Thymus (tissue), 11 donors: ENCODE results near the gene ABCC8. TPM values are rescaled to one million over a fixed set of nuclear protein-coding genes. Genes with fewer than 3 reads are reported as not detected.

ENCODE experiments used
- DNase-seq, 9 donors: peaks; one replicate each; pipeline ENCODE4 v3.0.0-alpha.2; 2013; ENCODE audit warnings: low spot score in 9 of 9, low read depth in 6 of 9, missing footprints in 1 of 9
- H3K27ac ChIP-seq, 2 donors: one replicate each; pipeline ENCODE4 v1.5.1; 2013; ENCODE audit warnings: control low read depth in 1 of 2, low read depth in 1 of 2, low read length in 1 of 2, mild to moderate bottlenecking in 1 of 2, moderate library complexity in 1 of 2
- H3K27me3 ChIP-seq, 2 donors: one replicate each; pipeline ENCODE4 v1.5.1; 2013; ENCODE audit warnings: low read length in 1 of 2; ENCODE audit not compliant: control insufficient read depth in 2 of 2, insufficient read depth in 1 of 2
- H3K36me3 ChIP-seq, 2 donors: one replicate each; pipeline ENCODE4 v1.5.1; 2013; ENCODE audit warnings: low read length in 1 of 2, mild to moderate bottlenecking in 1 of 2, moderate library complexity in 1 of 2; ENCODE audit not compliant: control insufficient read depth in 2 of 2, insufficient read depth in 2 of 2
- H3K4me1 ChIP-seq, 2 donors: one replicate each; pipeline ENCODE4 v1.5.1; 2013; ENCODE audit warnings: low read length in 2 of 2; ENCODE audit not compliant: control insufficient read depth in 2 of 2, insufficient read depth in 2 of 2
- H3K4me3 ChIP-seq, 2 donors: one replicate each; pipeline ENCODE4 v1.5.1; 2013; ENCODE audit warnings: low read length in 2 of 2, control low read depth in 1 of 2, mild to moderate bottlenecking in 1 of 2
- H3K9me3 ChIP-seq, 2 donors: one replicate each; pipeline ENCODE4 v1.5.1; 2013; ENCODE audit warnings: low read length in 1 of 2, mild to moderate bottlenecking in 1 of 2; ENCODE audit not compliant: control insufficient read depth in 2 of 2, insufficient read depth in 1 of 2
- WGBS: extraction: QIAGEN DNeasy Blood & Tissue Kit; methylation state at CpG from one replicate; pipeline ENCODE4 v1.1.7; 2013; 5-methylcytosine and 5-hydroxymethylcytosine counted together
- polyA plus RNA-seq: library from polyadenylated mRNA; stranded (reverse); fragments of 200-250 nt; gene quantifications from one replicate; pipeline ENCODE4 v1.2.3, GENCODE V29; 2013
- total RNA-seq: library from RNA; stranded (reverse); fragments of 120-200 nt; gene quantifications from one replicate; pipeline ENCODE4 v1.2.4, GENCODE V29; 2013
- donor health status: healthy.

Gene ABCC8
- total and polyA plus RNA-seq, 2 donors: 0.42 to 0.62 TPM

- H3K27ac ChIP-seq: no peak overlapping the region
- H3K4me1 ChIP-seq: peaks cover 4 to 19% of the 10 kb centered on the region in 2 donors
- peaks cover 0 to 9% of the 10 kb centered on the region in 2 donors for H3K9me3 ChIP-seq
- no peak overlapping the region for H3K4me3 ChIP-seq
- DNase-seq: no peak
- peaks cover 0 to 11% of the 10 kb centered on the region in 2 donors for H3K27me3 ChIP-seq
- 95% methylated on average over 14 of the region's 14 CpGs for WGBS
- no peaks in the 10 kb centered on the region for H3K36me3 ChIP-seq
Observed at GRCh38 chr11:17392872-17393271, 83.8 kb downstream of the ABCC8 start.

- peaks cover 0 to 9% of the 10 kb centered on the region in 2 donors for H3K9me3 ChIP-seq
- H3K27me3 ChIP-seq: peaks cover 0 to 13% of the 10 kb centered on the region in 2 donors
- 52% methylated on average over 3 of the region's 3 CpGs for WGBS
- peaks cover 4 to 19% of the 10 kb centered on the region in 2 donors for H3K4me1 ChIP-seq
- H3K4me3 ChIP-seq: no peak overlapping the region
- H3K27ac ChIP-seq: no peak overlapping the region
- no peaks in the 10 kb centered on the region for H3K36me3 ChIP-seq
- DNase-seq: peak in 1 of 9 donors; percentile 23
Observed at GRCh38 chr11:17391493-17392355, 84.9 kb downstream of the ABCC8 start.

- no peaks in the 10 kb centered on the region for H3K36me3 ChIP-seq
- H3K4me1 ChIP-seq: peaks cover 4 to 19% of the 10 kb centered on the region in 2 donors
- WGBS: 64% methylated on average over 10 of the region's 10 CpGs
- H3K4me3 ChIP-seq: peak overlapping the region in 1 of 2 donors; percentile 73
- H3K27me3 ChIP-seq: peaks cover 0 to 14% of the 10 kb centered on the region in 2 donors
- peaks cover 0 to 9% of the 10 kb centered on the region in 2 donors for H3K9me3 ChIP-seq
- DNase-seq: no peak
- H3K27ac ChIP-seq: no peak overlapping the region
Observed at GRCh38 chr11:17389957-17390649, 86.5 kb downstream of the ABCC8 start.

- Histone ChIP-seq H3K4me3 (peak overlapping the region; percentile 55 to 73), H3K9me3 (peaks cover 0 to 9% of the 10 kb centered on the region in 2 donors), H3K27ac (no peak overlapping the region), H3K4me1 (peaks cover 4 to 19% of the 10 kb centered on the region in 2 donors), H3K27me3 (peaks cover 0 to 14% of the 10 kb centered on the region in 2 donors), H3K36me3 (no peaks in the 10 kb centered on the region)
- DNase-seq: peak; percentile 50 to 84 (median 66)
- 2% methylated on average over 54 of the region's 55 CpGs for WGBS
Observed at GRCh38 chr11:17389211-17389956, 87.3 kb downstream of the ABCC8 start.

- Histone ChIP-seq H3K9me3 (peaks cover 0 to 9% of the 10 kb centered on the region in 2 donors), H3K27ac (no peak within 1 kb of the TSS), H3K36me3 (no peaks in the 10 kb centered on the region), H3K27me3 (peaks cover 0 to 14% of the 10 kb centered on the region in 2 donors), H3K4me1 (peaks cover 4 to 19% of the 10 kb centered on the region in 2 donors), H3K4me3 (peak within 1 kb of the TSS; percentile 55 to 73)
- peak in 2 of 9 donors; percentile 10 to 30 for DNase-seq
- 8% methylated on average over 53 of the region's 53 CpGs for WGBS
Observed at GRCh38 chr11:17388609-17389210, 87.9 kb downstream of the ABCC8 start, which contains the start of gene KCNJ11. Gene KCNJ11 (minus strand): TSS chr11:17388659. CDS start chr11:17388091, 568 bp downstream.

DNA sequence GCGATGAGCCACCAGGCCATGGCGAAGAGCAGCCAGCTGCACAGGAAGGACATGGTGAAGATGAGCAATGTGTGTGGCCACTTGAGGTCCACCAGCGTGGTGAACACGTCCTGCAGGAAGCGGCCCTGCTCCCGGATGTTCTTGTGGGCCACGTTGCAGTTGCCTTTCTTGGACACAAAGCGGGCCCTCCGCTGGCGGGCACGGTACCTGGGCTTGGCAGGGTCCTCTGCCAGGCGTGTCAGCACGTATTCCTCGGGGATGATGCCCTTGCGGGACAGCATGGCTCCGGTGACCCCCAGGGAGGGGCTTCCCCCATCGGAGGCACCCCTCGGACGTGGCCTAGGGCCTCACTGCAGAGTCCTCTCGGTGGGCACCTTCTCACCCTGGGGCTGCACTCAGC is 88.8 kb downstream of the ABCC8 start:
- DNase-seq: no peak
- peaks cover 0 to 9% of the 10 kb centered on the region in 2 donors for H3K9me3 ChIP-seq
- peaks cover 4 to 19% of the 10 kb centered on the region in 2 donors for H3K4me1 ChIP-seq
- peaks cover 0 to 14% of the 10 kb centered on the region in 2 donors for H3K27me3 ChIP-seq
- no peaks in the 10 kb centered on the region for H3K36me3 ChIP-seq
- H3K27ac ChIP-seq: no peak overlapping the region
- H3K4me3 ChIP-seq: no peak overlapping the region
- 95% methylated on average over 20 of the region's 20 CpGs for WGBS

- H3K9me3 ChIP-seq: peaks cover 0 to 6% of the 10 kb centered on the region in 2 donors
- DNase-seq: no peak
- H3K27me3 ChIP-seq: peaks cover 0 to 14% of the 10 kb centered on the region in 2 donors
- WGBS: 98% methylated on average over 20 of the region's 20 CpGs
- no peak overlapping the region for H3K27ac ChIP-seq
- H3K36me3 ChIP-seq: no peaks in the 10 kb centered on the region
- no peak overlapping the region for H3K4me3 ChIP-seq
- H3K4me1 ChIP-seq: peaks cover 4 to 19% of the 10 kb centered on the region in 2 donors
Observed at GRCh38 chr11:17387254-17387653, 89.4 kb downstream of the ABCC8 start.

GRCh38 chr11:17386331-17387084 is 90.1 kb downstream of the ABCC8 start:
- WGBS: 81% methylated on average over 23 of the region's 23 CpGs
- peak in 6 of 9 donors; percentile 23 to 63 (median 29) for DNase-seq
- H3K9me3 ChIP-seq: peaks cover 0 to 3% of the 10 kb centered on the region in 2 donors
- peaks cover 0 to 14% of the 10 kb centered on the region in 2 donors for H3K27me3 ChIP-seq
- no peak overlapping the region for H3K4me3 ChIP-seq
- no peak overlapping the region for H3K27ac ChIP-seq
- H3K4me1 ChIP-seq: peaks cover 4 to 17% of the 10 kb centered on the region in 2 donors
- no peaks in the 10 kb centered on the region for H3K36me3 ChIP-seq
